ENCODE data around the gene MGAT5B. TPM values are rescaled to one million over a fixed set of nuclear protein-coding genes. Genes with fewer than 3 reads are reported as not detected.

MGAT5B gene
- total and polyA plus RNA-seq, 9 of the 15 experiments (the other 6 are each of a cell fraction or from before 2014, with no cell fraction given) = 0.09 to 0.43 (median 0.18) TPM; not detected in 4

GRCh38 chr17:76840884-76841775 lies 27.1 kb upstream of the MGAT5B start (continued):
- no peak for TF ChIP-seq NEUROD1 (IDR thresholded peaks at IDR 0.05; ENCODE audit: borderline replicate concordance, low read depth, low read length, partially characterized antibody)
- no peak for TF ChIP-seq GABPA (tag; conservative IDR thresholded peaks at IDR 0.05; ENCODE audit: low read depth)
- 0 out of 4 replicates have a peak, but pooled peaks of 1 of the 2 experiments have one; percentile 52 for TF ChIP-seq HDAC1 (IDR thresholded peaks at IDR 0.05)
- peak; percentile 82 for TF ChIP-seq ZNF512 (tag; IDR thresholded peaks at IDR 0.05)
- TF ChIP-seq BCL6 (CRISPR knock-in tag; IDR thresholded peaks at IDR 0.05) = no peak
- 0 out of 2 replicates have a peak, but pooled peaks have one; percentile 20 for TF ChIP-seq DPF2 (IDR thresholded peaks at IDR 0.05)
- peak; percentile 31; the same call in 1 of the 2 replicates for TF ChIP-seq ZBTB40 (IDR thresholded peaks at IDR 0.05)
- TF ChIP-seq ZBTB40 (CRISPR knock-in tag; IDR thresholded peaks at IDR 0.05) = no peak
- TF ChIP-seq ZBTB2 (IDR thresholded peaks at IDR 0.05) = peak; percentile 59; the same call in 1 of the 2 replicates
- 0 out of 2 replicates have a peak, but pooled peaks have one; percentile 30 for TF ChIP-seq HBP1 (CRISPR knock-in tag; IDR thresholded peaks at IDR 0.05)
